ENCODE measurements around the gene SETD4. TPM values are rescaled to one million over a fixed set of nuclear protein-coding genes. Genes with fewer than 3 reads are reported as not detected.
A peak's percentile ranks its signal among the peaks of the same experiment; 100 is the strongest.

Gene SETD4
- total RNA-seq, 2 experiments from 2014 or later, result 15.0 to 15.9 TPM

DNA sequence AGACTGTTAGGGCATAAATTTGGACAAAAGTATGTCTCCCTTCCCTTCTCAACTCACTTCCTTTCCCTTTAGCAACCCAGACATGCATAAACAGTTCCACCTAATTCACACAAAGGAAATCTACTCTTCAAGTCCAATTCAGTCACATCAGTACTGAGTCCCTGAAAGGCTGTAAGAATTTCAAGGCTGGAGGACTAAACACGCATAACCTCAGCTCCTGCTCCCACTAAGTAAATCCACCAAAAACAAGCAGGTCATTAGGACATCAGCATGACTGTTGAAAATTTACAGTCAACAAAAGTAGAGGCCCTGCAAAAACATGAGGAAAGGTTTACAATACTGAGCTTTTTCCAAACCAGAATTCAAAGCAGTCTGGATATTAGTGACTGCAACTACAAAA lies 18.4 kb downstream of the SETD4 start:
- no peak for DNase-seq
- Mint-ChIP-seq H3K9me3 (no peaks in the 10 kb centered on the region), H3K27me3 (no peaks in the 10 kb centered on the region), H3K4me1 (no peaks in the 10 kb centered on the region), H3K36me3 (peaks cover 12% of the 10 kb centered on the region), H3K4me3 (no peak overlapping the region), H3K27ac (no peak overlapping the region)

DNA sequence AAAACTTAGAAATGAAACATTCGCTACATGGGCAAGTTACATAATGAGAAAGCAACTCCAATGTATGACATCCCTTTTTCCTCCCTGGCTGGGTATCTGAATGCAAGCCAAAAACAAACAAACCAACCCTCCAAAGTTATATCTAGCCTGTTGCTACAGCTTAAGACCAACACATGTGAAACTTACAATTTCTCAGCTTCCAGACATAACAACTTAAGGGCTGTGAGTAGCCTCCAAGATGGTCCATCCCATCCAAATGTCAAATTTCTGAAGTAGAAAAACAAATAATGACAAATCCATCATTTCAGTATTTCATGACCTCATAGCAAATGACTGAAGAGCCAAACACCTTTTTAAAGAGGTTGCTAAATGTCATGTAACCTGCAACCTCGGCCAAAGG lies 19.9 kb downstream of the SETD4 start:
- no peaks in the 10 kb centered on the region for H3K4me1 Mint-ChIP-seq
- H3K27me3 Mint-ChIP-seq, result no peaks in the 10 kb centered on the region
- no peak for DNase-seq
- no peak overlapping the region for H3K4me3 Mint-ChIP-seq
- H3K27ac Mint-ChIP-seq, result no peak overlapping the region
- peaks cover 17% of the 10 kb centered on the region for H3K36me3 Mint-ChIP-seq
- no peaks in the 10 kb centered on the region for H3K9me3 Mint-ChIP-seq

DNA sequence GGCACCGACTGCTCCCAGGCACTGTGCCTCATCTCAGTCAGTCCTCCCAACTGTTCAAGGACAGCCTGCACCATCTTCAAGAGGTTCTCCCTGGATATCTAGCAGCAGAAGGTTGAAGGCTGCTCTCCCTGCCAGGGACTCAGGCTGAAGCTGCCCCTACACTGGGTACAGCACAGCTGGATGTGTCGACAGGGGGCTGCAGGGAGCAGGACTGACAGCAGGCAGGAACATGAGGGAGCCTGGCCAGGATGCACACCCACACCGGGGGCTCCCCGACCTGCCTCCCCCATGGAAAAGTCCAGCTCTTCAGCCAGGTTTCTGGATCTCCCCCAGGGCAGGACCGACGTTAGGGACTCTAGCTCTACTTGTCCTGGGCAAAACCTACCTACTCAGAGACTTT lies 20.5 kb downstream of the SETD4 start:
- no peak for DNase-seq

DNA sequence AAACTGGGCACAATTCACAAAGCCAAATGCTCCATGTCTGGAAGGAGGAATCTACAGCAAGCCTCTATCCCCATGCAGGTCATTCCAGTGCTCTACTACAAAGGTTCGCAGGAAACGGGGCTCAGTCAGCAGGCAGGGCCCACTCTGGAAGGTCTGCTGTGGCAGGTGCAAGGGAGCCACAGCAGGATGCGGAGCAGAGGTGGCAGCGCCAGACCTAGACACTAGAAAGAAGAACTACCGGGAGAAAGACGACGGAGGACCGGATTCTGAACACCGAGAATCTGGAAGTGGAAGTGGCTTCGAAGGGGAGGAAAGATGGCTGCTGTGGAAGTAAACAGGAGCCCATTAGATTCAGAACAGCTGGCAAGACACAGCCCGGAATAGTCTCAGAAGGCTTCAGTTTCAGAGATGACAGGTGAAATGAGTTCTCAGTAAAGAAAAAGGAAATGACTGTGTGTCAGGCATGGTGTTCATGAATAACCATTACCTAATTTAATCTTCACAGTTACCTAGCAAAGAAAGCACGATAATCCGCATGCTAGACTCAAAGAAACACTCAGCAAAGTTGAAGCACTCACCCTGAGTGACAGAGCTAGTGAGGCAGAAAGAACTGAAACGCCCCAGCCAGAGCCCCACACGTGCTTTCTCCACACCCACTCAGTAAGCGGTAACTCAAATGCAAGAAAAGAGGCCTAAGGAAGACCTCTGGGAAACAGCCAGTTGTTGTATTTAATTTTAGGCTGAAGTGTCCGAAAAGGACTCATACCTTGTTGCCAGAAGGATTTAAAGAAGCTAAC lies 21.4 kb downstream of the SETD4 start:
- Mint-ChIP-seq H3K9me3 (no peaks in the 10 kb centered on the region), H3K4me3 (no peak overlapping the region), H3K27me3 (no peaks in the 10 kb centered on the region), H3K4me1 (no peaks in the 10 kb centered on the region), H3K36me3 (peaks cover 13% of the 10 kb centered on the region), H3K27ac (no peak overlapping the region)
- DNase-seq, result no peak

More for the DNA sequence above, 20.5 kb downstream of the SETD4 start:
- H3K36me3 Mint-ChIP-seq, result peaks cover 16% of the 10 kb centered on the region
- no peaks in the 10 kb centered on the region for H3K27me3 Mint-ChIP-seq
- no peaks in the 10 kb centered on the region for H3K4me1 Mint-ChIP-seq
- no peak overlapping the region for H3K4me3 Mint-ChIP-seq
- H3K9me3 Mint-ChIP-seq, result no peaks in the 10 kb centered on the region
- no peak overlapping the region for H3K27ac Mint-ChIP-seq

DNA sequence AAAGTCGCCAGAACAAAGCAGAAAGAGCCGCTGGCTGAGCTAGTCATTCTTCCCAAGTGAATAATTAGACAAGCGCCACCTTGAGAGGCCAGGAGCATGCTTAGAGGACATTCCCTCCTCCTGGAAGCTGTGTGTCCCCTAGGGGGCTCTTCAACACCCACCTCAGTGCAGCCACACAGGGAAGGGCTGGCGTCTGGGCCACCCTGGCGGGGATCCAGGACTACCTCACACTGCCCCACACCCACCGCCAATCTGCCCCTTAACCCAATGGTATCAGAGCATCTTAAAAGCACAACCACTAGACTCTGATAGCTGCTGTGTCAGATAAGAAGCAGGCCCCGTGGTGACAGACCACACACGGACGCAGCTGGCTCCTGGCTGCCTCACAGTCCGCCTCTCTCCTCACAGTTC lies 24.9 kb downstream of the SETD4 start:
- H3K36me3 Mint-ChIP-seq, result peaks cover 14% of the 10 kb centered on the region
- no peaks in the 10 kb centered on the region for H3K9me3 Mint-ChIP-seq
- no peak overlapping the region for H3K27ac Mint-ChIP-seq
- H3K4me3 Mint-ChIP-seq, result no peak overlapping the region
- no peak for DNase-seq
- no peaks in the 10 kb centered on the region for H3K27me3 Mint-ChIP-seq
- no peaks in the 10 kb centered on the region for H3K4me1 Mint-ChIP-seq

DNA sequence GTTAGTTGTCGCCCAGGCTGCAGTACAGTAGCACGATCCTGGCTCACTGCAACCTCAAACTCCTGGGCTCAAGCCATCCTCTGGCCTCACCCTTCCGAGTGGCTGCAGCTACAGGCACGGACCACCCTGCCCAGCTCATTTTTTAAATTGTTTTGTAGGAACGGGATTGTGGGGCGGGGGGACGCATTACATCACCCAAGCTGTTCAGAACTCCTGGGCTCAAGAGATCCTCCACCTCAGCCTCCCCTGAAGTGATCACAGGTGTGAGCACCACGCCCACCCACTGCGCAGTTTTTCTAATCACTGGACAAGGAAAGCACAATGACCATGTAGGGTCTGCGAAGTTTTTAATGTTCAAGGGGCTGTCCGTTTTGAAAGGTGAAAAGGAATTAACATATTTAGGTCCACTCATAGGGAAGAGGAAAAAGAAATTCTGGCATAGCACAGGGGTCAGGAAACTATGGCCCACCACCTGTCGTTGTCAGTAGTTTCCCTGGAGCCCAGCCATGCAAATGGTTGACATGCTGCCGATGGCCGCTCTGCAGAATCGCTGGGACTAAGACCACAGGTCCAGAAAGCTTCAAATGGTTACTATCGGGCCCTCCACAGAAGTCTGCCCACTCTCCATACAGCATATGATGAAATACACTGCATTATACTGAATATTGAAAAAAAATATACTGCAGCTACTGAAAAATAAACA lies 26.0 kb downstream of the SETD4 start:
- Mint-ChIP-seq H3K27me3 (no peaks in the 10 kb centered on the region), H3K36me3 (peaks cover 14% of the 10 kb centered on the region), H3K4me3 (no peak overlapping the region), H3K27ac (no peak overlapping the region), H3K4me1 (no peaks in the 10 kb centered on the region), H3K9me3 (no peaks in the 10 kb centered on the region)
- DNase-seq, result no peak

DNA sequence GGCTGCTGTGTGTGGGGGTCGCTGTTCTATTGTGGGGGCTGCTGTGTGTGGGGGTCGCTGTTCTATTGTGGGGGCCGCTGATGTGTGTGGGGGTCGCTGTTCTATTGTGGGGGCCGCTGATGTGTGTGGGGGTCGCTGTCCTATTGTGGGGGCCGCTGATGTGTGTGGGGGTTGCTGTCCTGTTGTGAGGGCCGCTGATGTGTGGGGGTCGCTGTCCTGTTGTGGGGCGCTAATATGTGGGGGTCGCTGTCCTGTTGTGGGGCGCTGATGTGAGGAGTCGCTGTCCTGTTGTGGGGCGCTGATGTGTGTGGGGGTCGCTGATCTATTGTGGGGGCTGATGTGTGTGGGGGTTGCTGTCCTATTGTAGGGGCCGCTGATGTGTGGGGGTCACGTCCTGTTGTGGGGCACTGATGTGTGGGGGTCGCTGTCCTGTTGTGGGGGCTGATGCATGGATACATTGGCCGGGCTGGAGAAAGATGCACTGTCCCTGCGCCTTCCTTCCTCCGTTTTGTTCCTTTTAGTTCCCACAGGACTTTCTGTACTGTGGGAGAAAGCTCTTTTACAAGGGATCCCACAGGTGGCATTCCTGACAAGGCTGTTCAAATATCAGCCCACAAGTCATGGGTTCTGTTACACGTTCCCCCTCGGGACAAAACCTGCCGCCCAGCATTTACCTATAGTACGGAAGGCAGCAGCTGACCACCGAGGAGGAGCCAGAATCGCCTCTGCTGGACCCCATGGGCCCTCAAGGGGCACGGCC lies 27.5 kb downstream of the SETD4 start:
- Mint-ChIP-seq H3K9me3 (no peaks in the 10 kb centered on the region), H3K36me3 (peaks cover 7% of the 10 kb centered on the region), H3K4me1 (peaks cover 3% of the 10 kb centered on the region), H3K27ac (no peak overlapping the region), H3K4me3 (no peak overlapping the region), H3K27me3 (no peaks in the 10 kb centered on the region)
- DNase-seq, result no peak

DNA sequence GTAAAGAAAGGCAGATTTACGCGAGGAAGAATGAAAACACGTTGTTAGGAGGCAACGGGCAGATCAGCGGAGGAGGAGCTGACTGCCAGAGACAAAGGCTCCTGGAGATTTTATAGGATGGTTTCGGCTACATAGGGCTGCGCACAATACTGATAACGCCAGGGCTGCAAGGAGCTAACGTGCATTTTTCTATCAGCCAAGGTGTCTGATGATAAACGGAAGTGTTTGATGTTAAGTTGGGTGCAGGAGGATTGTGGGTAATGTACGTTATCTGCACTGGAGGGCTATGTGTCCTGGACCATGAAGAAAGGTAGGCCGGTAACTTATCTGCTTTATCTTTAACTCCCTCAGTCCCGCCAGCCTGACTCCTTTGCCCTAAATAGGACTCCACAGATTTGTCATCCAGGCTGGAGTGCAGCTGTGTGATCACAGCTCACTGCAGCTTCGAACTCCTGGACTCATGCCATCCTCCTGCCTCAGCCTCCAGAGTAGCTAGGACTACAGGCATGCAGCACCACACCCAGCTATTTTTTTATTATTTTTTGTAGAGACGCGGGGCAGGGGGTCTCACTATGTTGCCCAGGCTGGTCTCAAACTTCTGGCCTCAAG lies 29.6 kb downstream of the SETD4 start:
- no peak overlapping the region for H3K4me3 Mint-ChIP-seq
- H3K9me3 Mint-ChIP-seq, result no peaks in the 10 kb centered on the region
- H3K27me3 Mint-ChIP-seq, result no peaks in the 10 kb centered on the region
- peaks cover 3% of the 10 kb centered on the region for H3K4me1 Mint-ChIP-seq
- no peak overlapping the region for H3K27ac Mint-ChIP-seq
- no peak for DNase-seq
- H3K36me3 Mint-ChIP-seq, result peaks cover 6% of the 10 kb centered on the region

DNA sequence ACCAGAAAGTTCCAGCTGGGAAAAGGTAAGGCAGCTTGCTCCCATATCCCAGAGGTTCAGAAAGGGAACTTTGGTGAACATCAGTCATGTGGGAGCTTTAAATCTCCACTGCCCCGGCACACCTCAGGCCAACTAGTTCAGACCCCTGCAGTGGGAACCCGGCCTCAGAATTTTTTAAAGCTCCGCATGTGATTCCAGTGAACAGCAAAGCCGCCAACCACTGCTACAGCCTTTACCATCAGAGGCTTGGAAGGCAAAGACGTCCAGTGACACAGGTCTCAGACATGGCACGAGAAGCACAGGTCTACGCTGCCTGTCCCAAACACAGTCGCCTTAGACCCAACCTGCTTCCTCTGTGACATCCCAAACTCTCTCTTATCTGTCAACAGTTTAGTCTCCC lies 31.0 kb downstream of the SETD4 start:
- Mint-ChIP-seq H3K27me3 (no peaks in the 10 kb centered on the region), H3K4me1 (peaks cover 3% of the 10 kb centered on the region), H3K9me3 (no peaks in the 10 kb centered on the region), H3K36me3 (peaks cover 2% of the 10 kb centered on the region), H3K27ac (no peak overlapping the region), H3K4me3 (no peak overlapping the region)
- no peak for DNase-seq

DNA sequence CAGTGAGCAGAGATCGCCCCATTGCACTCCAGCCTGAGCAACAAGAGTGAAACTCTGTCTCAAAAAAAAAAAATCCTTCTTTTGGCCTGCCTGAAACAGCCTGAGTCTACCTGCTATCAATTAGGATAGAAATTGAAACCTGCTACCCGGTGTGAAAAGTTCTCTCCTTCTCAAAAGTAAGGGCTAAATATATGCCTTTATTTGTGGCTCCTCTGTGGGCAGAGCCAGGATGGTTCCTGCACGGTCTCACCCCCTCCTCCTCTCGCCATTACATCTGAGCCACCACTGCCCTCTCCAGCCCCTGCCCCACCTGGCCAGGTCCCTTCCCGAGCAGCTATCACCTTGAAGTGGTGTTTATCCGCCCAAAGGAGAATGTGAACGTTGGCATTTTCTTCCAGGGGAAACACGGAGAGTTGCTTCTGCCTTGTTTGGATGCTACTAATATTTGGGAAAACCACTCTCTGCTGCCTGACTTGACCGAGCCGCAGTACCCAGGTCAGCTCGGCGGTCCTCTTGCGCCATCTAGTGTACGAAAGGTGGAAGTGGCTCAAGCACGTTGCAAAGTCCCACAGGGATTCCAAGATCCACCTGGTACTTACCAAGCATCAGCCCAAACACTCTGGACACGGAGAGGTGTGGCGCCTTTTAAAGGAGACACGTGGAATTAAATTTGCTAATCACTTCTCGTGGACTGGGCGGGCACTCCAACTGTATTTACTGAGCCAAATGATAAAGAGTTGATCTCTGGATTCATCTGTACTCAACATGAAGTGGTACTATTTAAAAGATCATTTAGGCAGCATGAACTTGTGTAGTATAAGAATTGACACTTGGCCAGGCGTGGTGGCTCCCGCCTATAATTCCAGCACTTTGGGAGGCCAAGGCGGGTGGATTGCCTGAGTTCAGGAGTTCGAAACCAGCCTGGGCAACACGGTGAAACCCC lies 31.9 kb downstream of the SETD4 start:
- peak; percentile 41 for DNase-seq
- Mint-ChIP-seq H3K27ac (no peak overlapping the region), H3K4me3 (no peak overlapping the region), H3K36me3 (peaks cover under 1% of the 10 kb centered on the region), H3K9me3 (no peaks in the 10 kb centered on the region), H3K27me3 (no peaks in the 10 kb centered on the region), H3K4me1 (peaks cover 3% of the 10 kb centered on the region)

DNA sequence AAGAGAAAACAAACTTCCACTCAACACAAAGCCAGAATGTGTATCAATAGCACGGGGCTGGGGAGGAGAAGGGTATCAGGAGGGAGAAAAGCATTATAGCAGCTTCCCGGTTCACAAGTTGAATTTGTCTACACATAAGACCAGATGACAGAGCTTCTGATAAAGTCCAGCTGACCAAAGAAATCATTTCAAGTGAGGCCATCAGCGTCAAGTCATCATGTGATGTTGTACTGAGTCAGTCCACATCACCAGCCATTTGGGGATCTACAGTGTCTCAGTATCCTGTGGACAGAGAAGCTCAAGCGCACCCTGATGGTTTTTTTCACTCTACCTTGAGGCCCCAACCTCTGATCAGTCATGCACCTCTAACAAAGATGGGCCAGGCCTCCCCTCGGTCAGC lies 33.0 kb downstream of the SETD4 start:
- no peaks in the 10 kb centered on the region for H3K36me3 Mint-ChIP-seq
- no peaks in the 10 kb centered on the region for H3K27me3 Mint-ChIP-seq
- H3K4me1 Mint-ChIP-seq, result peaks cover 3% of the 10 kb centered on the region
- no peak overlapping the region for H3K27ac Mint-ChIP-seq
- DNase-seq, result no peak
- H3K9me3 Mint-ChIP-seq, result no peaks in the 10 kb centered on the region
- H3K4me3 Mint-ChIP-seq, result no peak overlapping the region

DNA sequence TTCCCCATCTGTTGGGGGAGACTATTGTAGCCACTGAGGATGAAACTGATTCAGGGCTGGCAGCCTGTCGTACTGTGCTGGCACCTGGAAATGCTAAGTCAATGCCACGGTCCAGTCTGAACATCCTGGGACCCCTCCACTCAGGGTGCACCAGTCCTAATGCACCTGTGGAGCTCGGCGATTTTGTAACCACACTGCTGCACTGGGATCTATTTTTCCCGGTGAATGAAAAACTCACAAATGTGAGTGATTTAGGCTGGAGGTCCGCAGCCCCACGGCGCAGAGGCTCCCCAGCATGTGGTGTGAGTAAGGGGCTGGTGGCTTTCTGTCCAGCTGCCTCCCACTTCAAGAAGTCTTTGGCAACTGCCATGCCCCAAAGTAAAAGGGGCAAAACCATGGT lies 35.5 kb downstream of the SETD4 start:
- H3K27me3 Mint-ChIP-seq, result no peaks in the 10 kb centered on the region

DNA sequence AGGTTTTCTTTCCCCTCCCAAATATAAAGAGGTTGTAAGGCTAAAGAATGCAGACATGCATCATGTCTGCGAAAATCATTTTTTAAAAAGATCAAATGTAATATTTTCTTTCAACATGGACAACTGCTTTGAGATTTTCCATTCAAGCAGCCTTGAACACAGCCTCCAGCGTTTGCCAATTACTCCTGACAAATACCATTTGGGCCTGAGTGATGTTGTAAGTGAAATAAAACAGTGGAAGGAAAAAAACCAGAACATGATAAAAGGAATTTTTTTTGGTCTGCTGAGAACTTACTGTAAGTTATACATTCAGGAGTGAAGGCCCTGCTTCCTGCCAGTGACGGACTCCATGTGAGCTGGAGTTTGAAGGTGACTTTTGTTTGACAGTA lies 37.2 kb downstream of the SETD4 start:
- Mint-ChIP-seq H3K36me3 (peaks cover 5% of the 10 kb centered on the region), H3K27me3 (no peaks in the 10 kb centered on the region), H3K4me1 (no peaks in the 10 kb centered on the region), H3K4me3 (no peak overlapping the region), H3K27ac (no peak overlapping the region), H3K9me3 (peaks cover 2% of the 10 kb centered on the region)
- DNase-seq, result no peak

More for the DNA sequence above, 35.5 kb downstream of the SETD4 start:
- Mint-ChIP-seq H3K4me1 (peaks cover 3% of the 10 kb centered on the region), H3K9me3 (peaks cover 2% of the 10 kb centered on the region), H3K36me3 (peaks cover 5% of the 10 kb centered on the region), H3K4me3 (no peak overlapping the region), H3K27ac (no peak overlapping the region)
- no peak for DNase-seq

DNA sequence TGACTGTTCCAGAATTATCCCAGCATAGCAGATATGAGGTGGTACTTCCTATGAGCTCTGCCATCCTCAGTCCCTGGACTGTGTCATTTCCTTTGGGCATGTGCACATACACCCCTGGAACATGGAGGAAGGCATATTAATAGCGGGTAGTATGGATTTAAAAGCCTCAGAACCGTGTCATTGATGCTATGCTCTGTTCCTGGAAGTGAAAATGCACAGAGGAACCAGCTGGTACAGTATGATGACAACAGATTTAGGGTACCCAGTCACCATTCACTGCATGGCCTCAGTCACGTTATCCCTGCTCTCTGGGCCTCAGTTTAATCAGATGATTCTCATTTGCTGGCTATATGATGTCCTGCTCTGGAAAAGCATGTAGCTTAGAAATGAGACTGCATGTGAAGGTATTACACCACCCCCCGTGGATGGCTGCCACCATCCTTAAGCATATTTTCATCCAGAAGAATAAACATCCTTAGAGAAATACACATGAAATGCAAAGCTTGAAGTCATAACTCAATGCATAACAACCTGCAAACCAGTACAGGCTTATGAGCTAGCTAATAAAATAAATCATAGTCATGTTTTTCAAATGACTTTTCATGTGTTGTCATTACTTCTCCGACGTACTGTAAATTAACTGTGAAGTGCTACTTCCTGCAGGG lies 37.8 kb downstream of the SETD4 start:
- Mint-ChIP-seq H3K27ac (no peak overlapping the region), H3K27me3 (no peaks in the 10 kb centered on the region), H3K36me3 (peaks cover 5% of the 10 kb centered on the region), H3K9me3 (peaks cover 2% of the 10 kb centered on the region), H3K4me1 (no peaks in the 10 kb centered on the region), H3K4me3 (no peak overlapping the region)
- no peak for DNase-seq

All from activated naive CD8-positive, alpha-beta T cell treated with anti-CD3 and anti-CD28 coated beads for 36 hours (primary cell).